Posterior vena cava (tissue), 2 donors: ENCODE data around the gene LIPG. TPM values are rescaled to one million over a fixed set of nuclear protein-coding genes. Genes with fewer than 3 reads are reported as not detected.
"Not testable (repeated sequence)": the region's sequence is repeated elsewhere in the genome, so short reads cannot be mapped to it uniquely, and the experiment has no call there.

ENCODE experiments used
- DNase-seq: peaks from one replicate; pipeline ENCODE4 v3.0.0-alpha.2; 2020; ENCODE audit warnings: low spot score
- intact Hi-C, 2 donors: fragments of 100-400 bp; cut with DNase I; formaldehyde crosslinking; loops; one replicate each; pipeline versions ENCODE4 v1.14.1 to v1.14.2; 2022 to 2023
- total RNA-seq, 2 donors: library from RNA; stranded (reverse); fragmentation: NEBNext Ultra II Directional; extraction: Animal tissue kit (Norgen Biotek cat#: 25700); gene quantifications; one replicate each; pipeline ENCODE4 v1.2.1, GENCODE V29; 2021
- donor health status: DM: yes; HTN: yes; CAD: no.
- donor health status: DM: yes; HTN: yes; CAD: no.

LIPG gene
- total RNA-seq, 2 donors from 2014 or later, result 1.2 to 1.7 TPM

- no peak for DNase-seq
- intact Hi-C loops, result loop anchor here in 1 of 2 donors (5.0 to 10.0 kb wide), 3 partner anchors 199 to 299 kb away; no protein-coding TSS in a partner anchor
These were observed 3.8 kb downstream of the LIPG start for GRCh38 chr18:49565612-49566011.

GRCh38 chr18:49566217-49566770, 4.4 kb downstream of the LIPG start:
- DNase-seq, result no peak
- intact Hi-C loops, result loop anchor here in 1 of 2 donors (5.0 to 10.0 kb wide), 3 partner anchors 199 to 299 kb away; no protein-coding TSS in a partner anchor

DNA sequence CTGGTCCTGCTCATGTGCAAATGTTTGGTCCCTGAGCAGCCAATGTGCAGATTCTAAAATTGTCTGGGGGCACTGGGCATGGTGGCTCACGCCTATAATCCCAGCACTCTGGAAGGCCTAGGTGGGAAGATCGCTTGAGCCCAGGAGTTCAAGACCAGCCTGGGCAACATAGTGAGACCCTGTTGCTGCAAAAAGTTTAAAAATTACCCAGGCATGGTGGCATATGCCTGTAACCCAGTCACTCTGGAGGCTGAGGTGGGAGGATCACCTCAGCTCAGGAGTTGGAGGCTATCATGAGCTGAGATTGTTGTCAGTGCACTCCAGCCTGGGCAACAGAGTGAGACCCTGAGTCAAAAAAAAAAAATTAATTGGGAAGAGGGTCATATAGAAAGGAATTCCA, 5.1 kb downstream of the LIPG start:
- intact Hi-C loops, result loop anchor here in 1 of 2 donors (5.0 to 10.0 kb wide), 3 partner anchors 198 to 298 kb away; no protein-coding TSS in a partner anchor
- DNase-seq, result no peak

DNA sequence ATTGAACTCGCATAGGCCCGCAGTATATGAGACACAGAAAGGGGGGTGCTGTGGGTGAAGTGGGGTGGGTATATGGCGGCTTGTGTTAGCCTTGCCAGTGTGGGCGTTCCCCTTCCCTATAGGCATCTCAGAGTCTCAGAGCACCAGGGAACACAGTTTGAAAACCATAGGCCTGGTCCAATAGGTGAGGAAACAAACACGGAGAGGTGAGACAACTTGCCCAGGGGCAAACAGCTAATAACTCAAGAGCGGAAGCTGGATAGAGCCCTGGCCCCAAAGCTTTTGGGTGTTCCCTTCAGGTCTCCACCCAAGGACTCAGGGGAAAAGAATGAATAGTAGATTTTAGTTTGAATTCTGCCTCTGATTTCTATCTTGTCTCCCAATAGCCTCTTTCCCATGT, 7.9 kb downstream of the LIPG start:
- DNase-seq, result no peak
- intact Hi-C loops, result loop anchor here in 1 of 2 donors (5.0 to 10.0 kb wide), 3 partner anchors 195 to 295 kb away; no protein-coding TSS in a partner anchor

- intact Hi-C loops, result no loop called here
- no peak for DNase-seq
These were observed 9.0 kb downstream of the LIPG start for GRCh38 chr18:49570836-49571235.

DNA sequence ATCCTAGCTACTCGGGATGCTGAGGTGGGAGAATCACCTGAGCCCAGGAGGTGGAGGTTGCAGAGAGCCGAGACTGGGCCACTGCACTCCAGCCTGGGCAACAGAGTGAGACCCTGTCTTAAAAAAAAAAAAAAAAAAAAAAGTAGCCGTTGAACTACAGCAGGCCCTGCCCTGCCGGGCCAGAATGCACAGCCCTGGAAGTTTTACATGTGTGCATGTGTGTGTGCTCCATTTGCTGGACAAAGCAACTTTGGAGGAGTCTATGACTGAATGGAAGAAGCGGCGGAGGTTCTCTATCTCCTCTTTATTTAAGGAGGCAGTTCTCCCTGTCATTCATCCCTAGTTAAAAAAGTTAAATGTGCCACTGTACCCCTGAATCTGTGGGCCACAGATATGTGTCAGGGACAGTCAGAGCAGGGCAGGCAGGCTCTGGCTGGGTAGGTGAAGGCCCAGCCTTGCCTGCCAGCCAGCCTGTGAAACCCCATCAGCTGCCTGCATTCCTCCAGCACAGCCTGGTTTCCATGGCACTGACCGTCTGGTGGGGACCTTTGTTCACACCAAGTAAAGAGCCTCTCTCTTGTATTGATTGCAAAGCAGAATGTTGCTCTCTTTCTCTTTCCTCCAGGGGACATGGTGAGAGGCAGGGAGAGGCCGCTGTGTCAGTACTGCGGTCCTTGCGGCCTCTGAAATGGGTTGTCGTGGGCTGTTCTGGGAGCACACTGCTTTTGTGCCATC, 10.9 kb downstream of the LIPG start:
- DNase-seq, result no peak
- intact Hi-C loops, result no loop called here

DNA sequence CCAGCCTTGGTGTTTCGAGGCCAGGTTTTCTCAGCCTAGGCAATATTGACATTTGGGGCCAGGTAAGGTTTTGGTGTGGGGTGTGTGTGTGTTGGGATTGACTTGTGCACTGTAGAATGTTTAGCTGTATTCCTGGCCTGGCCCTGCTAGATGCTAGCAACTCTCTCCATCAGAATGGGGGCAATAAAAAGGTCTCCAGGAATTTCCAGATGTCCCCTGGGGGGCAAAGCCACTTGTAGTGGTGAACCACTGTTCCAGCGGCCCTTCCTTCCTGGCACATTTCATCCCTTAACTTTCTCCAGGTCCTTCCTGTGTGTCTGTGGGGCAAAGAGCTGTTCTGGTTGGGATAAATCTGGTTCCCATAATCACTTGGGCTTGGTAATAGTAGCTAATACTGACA, 12.0 kb downstream of the LIPG start:
- no peak for DNase-seq

DNA sequence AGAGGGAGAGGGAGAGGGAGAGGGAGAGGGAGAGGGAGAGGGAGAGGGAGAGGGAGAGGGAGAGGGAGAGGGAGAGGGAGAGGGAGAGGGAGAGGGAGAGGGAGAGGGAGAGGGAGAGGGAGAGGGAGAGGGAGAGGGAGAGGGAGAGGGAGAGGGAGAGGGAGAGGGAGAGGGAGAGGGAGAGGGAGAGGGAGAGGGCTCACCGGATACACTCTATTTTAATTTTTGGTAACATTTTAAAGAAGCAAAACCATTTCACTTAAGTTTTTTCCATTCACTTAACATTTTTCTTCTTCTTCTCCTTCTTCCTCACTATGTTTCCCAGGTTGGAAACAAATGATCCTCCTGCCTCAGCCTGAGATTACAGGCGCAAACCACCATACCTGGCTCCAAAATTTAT, 17.2 kb downstream of the LIPG start:
- intact Hi-C loops, result not testable (repeated sequence)

More for the DNA sequence above, 12.0 kb downstream of the LIPG start:
- intact Hi-C loops, result no loop called here

GRCh38 chr18:49579583-49579982, 17.7 kb downstream of the LIPG start:
- intact Hi-C loops, DNase-seq: not testable (repeated sequence)

More for the DNA sequence above, 17.2 kb downstream of the LIPG start:
- not testable (repeated sequence) for DNase-seq

- intact Hi-C loops, result no loop called here
- DNase-seq, result no peak
These were observed 18.4 kb downstream of the LIPG start for GRCh38 chr18:49580279-49580678.

GRCh38 chr18:49581371-49581770, 19.5 kb downstream of the LIPG start:
- DNase-seq, result no peak
- intact Hi-C loops, result no loop called here

GRCh38 chr18:49582579-49582978, 20.7 kb downstream of the LIPG start:
- intact Hi-C loops, result no loop called here
- DNase-seq, result no peak

DNA sequence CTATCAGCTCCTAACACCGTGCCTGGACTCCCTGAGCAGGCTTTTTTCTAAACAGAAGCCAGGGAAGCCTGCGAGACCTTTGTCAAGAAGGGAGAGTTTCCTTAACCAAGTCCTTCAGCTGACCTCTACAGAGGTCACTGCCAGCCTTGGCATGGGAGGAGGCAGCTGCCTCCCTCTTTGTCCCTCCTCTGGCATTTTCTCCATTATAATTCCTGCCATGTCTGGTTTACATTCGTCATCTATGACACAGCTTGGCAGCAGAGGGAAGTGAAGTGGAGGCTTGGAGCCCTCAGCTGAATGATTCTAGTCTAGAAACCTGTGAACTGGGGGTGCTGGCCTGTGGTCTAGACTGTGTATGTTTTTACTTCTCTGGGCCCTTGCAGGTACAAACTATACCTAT, 22.5 kb downstream of the LIPG start:
- DNase-seq, result no peak
- intact Hi-C loops, result no loop called here

DNA sequence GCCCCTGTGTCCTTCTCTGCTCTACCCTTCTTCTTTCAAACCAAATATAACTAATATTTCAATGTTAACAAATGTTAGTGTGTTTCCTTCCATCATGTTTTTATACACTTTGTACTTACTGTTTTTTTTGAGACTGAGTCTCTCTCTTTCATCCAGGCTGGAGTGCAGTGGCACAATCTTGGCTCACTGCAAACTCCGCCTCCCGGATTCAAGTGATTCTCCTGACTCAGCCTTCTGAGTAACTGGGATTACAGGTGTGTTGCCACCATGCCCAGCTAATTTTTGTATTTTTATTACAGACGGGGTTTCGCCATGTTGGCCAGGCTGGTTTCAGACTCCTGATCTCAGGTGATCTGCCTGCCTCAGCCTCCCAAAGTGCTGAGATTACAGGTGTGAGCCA, 23.1 kb downstream of the LIPG start:
- intact Hi-C loops, DNase-seq: not testable (repeated sequence)

GRCh38 chr18:49585781-49586663, 24.2 kb downstream of the LIPG start:
- no peak for DNase-seq
- intact Hi-C loops, result no loop called here

DNA sequence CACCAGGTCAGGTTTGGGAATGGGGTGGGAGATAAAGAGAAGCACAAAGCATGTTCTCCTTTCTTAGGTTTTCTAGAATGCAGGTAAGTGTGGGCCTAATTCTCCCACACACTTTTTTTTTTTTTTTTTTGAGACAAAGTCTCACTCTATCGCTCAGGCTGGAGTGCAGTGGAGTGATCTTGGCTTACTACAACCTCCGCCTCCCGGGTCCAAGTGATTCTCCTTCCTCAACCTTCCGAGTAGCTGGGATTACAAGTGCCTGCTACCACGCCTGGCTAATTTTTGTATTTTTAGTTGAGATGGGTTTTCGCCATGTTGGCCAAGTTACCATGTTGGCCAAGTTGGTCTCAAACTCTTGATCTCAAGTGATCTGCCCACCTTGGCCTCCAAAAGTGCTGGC, 26.3 kb downstream of the LIPG start:
- no peak for DNase-seq
- intact Hi-C loops, result no loop called here

DNA sequence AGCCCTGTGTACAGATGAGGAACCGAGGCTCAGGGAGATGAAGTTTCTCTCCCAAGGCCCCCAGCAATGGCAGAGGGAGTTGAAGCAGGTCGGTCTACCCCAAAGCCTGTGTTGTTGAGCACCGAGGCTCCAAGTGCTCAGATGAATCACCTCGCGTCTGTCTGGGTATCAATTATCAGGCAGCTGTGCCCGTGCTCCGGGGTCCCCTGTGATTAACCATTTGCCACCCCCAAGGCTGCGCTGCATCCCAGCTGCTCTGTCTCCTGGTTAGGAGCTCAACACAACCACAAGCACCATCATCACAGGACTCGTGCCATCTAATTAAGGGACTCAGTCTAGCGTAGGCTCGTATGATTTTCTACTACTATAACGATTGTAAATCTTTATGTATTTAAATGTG, 27.1 kb downstream of the LIPG start:
- intact Hi-C loops, result no loop called here
- no peak for DNase-seq

DNA sequence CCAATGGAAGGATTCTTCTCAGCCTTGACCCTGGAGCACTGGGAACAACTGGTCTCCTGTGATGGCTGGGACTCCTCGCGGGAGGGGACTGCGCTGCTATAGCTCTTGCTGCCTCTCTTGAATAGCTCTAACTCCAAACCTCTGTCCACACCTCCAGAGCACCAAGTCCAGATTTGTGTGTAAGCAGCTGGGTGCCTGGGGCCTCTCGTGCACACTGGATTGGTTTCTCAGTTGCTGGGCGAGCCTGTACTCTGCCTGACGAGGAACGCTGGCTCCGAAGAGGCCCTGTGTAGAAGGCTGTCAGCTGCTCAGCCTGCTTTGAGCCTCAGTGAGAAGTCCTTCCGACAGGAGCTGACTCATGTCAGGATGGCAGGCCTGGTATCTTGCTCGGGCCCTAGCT, 28.8 kb downstream of the LIPG start:
- intact Hi-C loops, result no loop called here
- DNase-seq, result no peak

GRCh38 chr18:49591271-49591670, 29.4 kb downstream of the LIPG start:
- no peak for DNase-seq
- intact Hi-C loops, result no loop called here

GRCh38 chr18:49591775-49592174, 29.9 kb downstream of the LIPG start:
- intact Hi-C loops, result no loop called here
- no peak for DNase-seq
